H1 (cell line): ENCODE data around the gene PBXIP1. TPM values are rescaled to one million over a fixed set of nuclear protein-coding genes. Genes with fewer than 3 reads are reported as not detected.

Experiments used
- CTCF ChIA-PET: fragments of 300-600 bp; sonication (Branson Sonifier 250); formaldehyde crosslinking; loops from one replicate; lab custom pipeline; 2021; ENCODE audit not compliant: partially characterized antibody; lab: Charles Lee
- POLR2A ChIA-PET: fragments of 300-600 bp; sonication (Branson Sonifier 250); formaldehyde crosslinking; loops from one replicate; lab custom pipeline; 2021; ENCODE audit warnings: inconsistent platforms; ENCODE audit not compliant: partially characterized antibody; lab: Charles Lee
- DNase-seq, 2 experiments: peaks; one replicate each; pipeline versions ENCODE4 v3.0.0 to v3.0.0-alpha.2; 2010 to 2022; ENCODE audit warnings: low spot score in 2 of 2, low read depth in 1 of 2, mixed read lengths in 1 of 2
- FAIRE-seq: peaks from 2 replicates; lab custom pipeline; 2011; peaks lifted over from hg19 to GRCh38; lab: Jason Lieb, UNC
- H2AFZ ChIP-seq: 2 replicates; pipeline ENCODE4 v1.8.1; 2012; ENCODE audit warnings: low read length, inconsistent platforms
- H2AK5ac ChIP-seq: 2 replicates; pipeline ENCODE4 v1.6.1; 2013; ENCODE audit warnings: low read depth, low read length
- H2BK120ac ChIP-seq: replicated peaks from 2 replicates; pipeline ENCODE3; 2013; ENCODE audit warnings: low read depth, low read length, inconsistent platforms
- H2BK12ac ChIP-seq: 2 replicates; pipeline ENCODE4 v1.6.1; 2013; ENCODE audit warnings: low read depth, low read length
- H2BK15ac ChIP-seq: 2 replicates; pipeline ENCODE4 v1.6.1; 2013; ENCODE audit warnings: low read length
- H2BK20ac ChIP-seq: 2 replicates; pipeline ENCODE4 v1.6.1; 2013; ENCODE audit warnings: low read length
- H2BK5ac ChIP-seq: 2 replicates; pipeline ENCODE4 v1.6.1; 2013; ENCODE audit warnings: low read depth, low read length
- H3K14ac ChIP-seq: 2 replicates; pipeline ENCODE4 v1.6.1; 2013; ENCODE audit warnings: inconsistent platforms; ENCODE audit not compliant: insufficient read length
- H3K18ac ChIP-seq: 2 replicates; pipeline ENCODE4 v1.6.1; 2013; ENCODE audit warnings: low read length; ENCODE audit errors: extremely low read depth
- H3K23ac ChIP-seq: 2 replicates; pipeline ENCODE4 v1.6.1; 2013; ENCODE audit warnings: inconsistent platforms; ENCODE audit not compliant: insufficient read length
- H3K23me2 ChIP-seq: 2 replicates; pipeline ENCODE4 v1.6.1; 2013; ENCODE audit warnings: low read depth, low read length
- H3K27ac ChIP-seq: 2 replicates; pipeline ENCODE4 v1.6.1; 2011; ENCODE audit warnings: low read depth, low read length, inconsistent platforms
- H3K27me3 ChIP-seq, 4 experiments: replicated peaks in 1 of 4; 1 replicate in 1 of 4; 2 replicates in 3 of 4; pipeline versions ENCODE4 v1.6.1 to v1.8.1; 2011 to 2013; ENCODE audit warnings: low read length in 3 of 4, mild to moderate bottlenecking in 3 of 4, inconsistent platforms in 2 of 4, mixed read lengths in 2 of 4, moderate library complexity in 1 of 4; ENCODE audit not compliant: control insufficient read depth in 3 of 4, insufficient read depth in 3 of 4; ENCODE audit errors: extremely low read depth in 1 of 4
- H3K36me3 ChIP-seq, 4 experiments: 2 replicates each; pipeline versions ENCODE4 v1.6.1 to v1.8.1; 2011 to 2013; ENCODE audit warnings: mild to moderate bottlenecking in 4 of 4, low read length in 3 of 4, moderate library complexity in 2 of 4, control low read depth in 1 of 4, inconsistent platforms in 1 of 4; ENCODE audit not compliant: insufficient read depth in 4 of 4, control insufficient read depth in 2 of 4
- H3K4ac ChIP-seq: replicated peaks from 2 replicates; pipeline ENCODE3; 2013; ENCODE audit warnings: low read length, low read depth, mixed read lengths, inconsistent platforms; ENCODE audit not compliant: insufficient read length
- H3K4me1 ChIP-seq, 4 experiments: replicated peaks in 1 of 4; 1 replicate in 1 of 4; 2 replicates in 3 of 4; pipeline versions ENCODE4 v1.6.1 to v1.8.1; 2011 to 2013; ENCODE audit warnings: low read length in 3 of 4, inconsistent platforms in 2 of 4, mixed read lengths in 1 of 4; ENCODE audit not compliant: insufficient read depth in 4 of 4, control insufficient read depth in 3 of 4
- H3K4me2 ChIP-seq, 2 experiments: 2 replicates each; pipeline versions ENCODE4 v1.6.1 to v1.8.1; 2011 to 2013; ENCODE audit warnings: low read depth in 2 of 2, low read length in 2 of 2, control low read depth in 1 of 2, inconsistent platforms in 1 of 2, mild to moderate bottlenecking in 1 of 2; ENCODE audit not compliant: insufficient read depth in 1 of 2
- H3K4me3 ChIP-seq, 4 experiments: fragments of 200-600, 300-600 bp in 1 of 4; sonication (generic), shearing (Covaris generic), sonication (Bioruptor Twin) in 1 of 4; 2 replicates each; pipeline versions ENCODE4 v1.5.1 to v1.8.1; 2011 to 2016; ENCODE audit warnings: low read length in 4 of 4, low read depth in 3 of 4, control low read depth in 2 of 4, inconsistent platforms in 2 of 4, mild to moderate bottlenecking in 2 of 4, mixed read lengths in 1 of 4, moderate library complexity in 1 of 4; ENCODE audit not compliant: insufficient read depth in 2 of 4; ENCODE audit errors: extremely low read depth in 1 of 4
- H3K56ac ChIP-seq: replicated peaks from 2 replicates; pipeline ENCODE3; 2013; ENCODE audit warnings: low read depth, mild to moderate bottlenecking, mixed read lengths, low read length, inconsistent platforms; ENCODE audit not compliant: insufficient read length
- H3K79me1 ChIP-seq: 2 replicates; pipeline ENCODE4 v1.6.1; 2013; ENCODE audit warnings: low read depth, low read length, control low read depth
- H3K79me2 ChIP-seq, 2 experiments: 2 replicates each; pipeline versions ENCODE4 v1.6.1 to v1.8.1; 2012 to 2013; ENCODE audit warnings: low read length in 2 of 2, mild to moderate bottlenecking in 2 of 2, inconsistent platforms in 1 of 2; ENCODE audit not compliant: insufficient read depth in 2 of 2, control insufficient read depth in 1 of 2
- H3K9ac ChIP-seq, 4 experiments: replicated peaks in 1 of 4; 1 replicate in 1 of 4; 2 replicates in 3 of 4; pipeline versions ENCODE4 v1.6.1 to v1.8.1; 2011 to 2013; ENCODE audit warnings: low read depth in 3 of 4, low read length in 3 of 4, control low read depth in 2 of 4, mild to moderate bottlenecking in 2 of 4, moderate library complexity in 2 of 4, inconsistent platforms in 1 of 4; ENCODE audit errors: extremely low read depth in 1 of 4
- H3K9me3 ChIP-seq, 2 experiments: 2 replicates each; pipeline versions ENCODE4 v1.6.1 to v1.8.1; 2012 to 2013; ENCODE audit warnings: mild to moderate bottlenecking in 2 of 2, moderate library complexity in 2 of 2, control low read depth in 1 of 2, inconsistent platforms in 1 of 2, low read depth in 1 of 2, low read length in 1 of 2, mixed read lengths in 1 of 2; ENCODE audit not compliant: insufficient read depth in 2 of 2
- H4K20me1 ChIP-seq, 2 experiments: replicated peaks in 1 of 2; 2 replicates each; pipeline versions ENCODE3 to v1.8.1; 2011 to 2013; ENCODE audit warnings: inconsistent platforms in 2 of 2, low read length in 2 of 2, mild to moderate bottlenecking in 1 of 2; ENCODE audit not compliant: insufficient read depth in 2 of 2, control insufficient read depth in 1 of 2
- H4K5ac ChIP-seq: 2 replicates; pipeline ENCODE4 v1.6.1; 2013; ENCODE audit warnings: low read length, low read depth, mixed read lengths, inconsistent platforms; ENCODE audit not compliant: insufficient read length
- H4K8ac ChIP-seq: 2 replicates; pipeline ENCODE4 v1.8.0; 2013; ENCODE audit warnings: mild to moderate bottlenecking, moderate library complexity, low read length, inconsistent platforms; ENCODE audit not compliant: insufficient read depth; ENCODE audit errors: extremely low read depth
- H4K91ac ChIP-seq: replicated peaks from 2 replicates; pipeline ENCODE3; 2013; ENCODE audit warnings: low read length, mixed read lengths, inconsistent platforms; ENCODE audit not compliant: insufficient read length
- BRCA1 ChIP-seq: IDR thresholded peaks from 2 replicates; pipeline ENCODE4 v1.6.1; 2012; ENCODE audit warnings: low read depth, low read length, improper control_type of control experiment
- KDM1A ChIP-seq: fragments of 200-600, 300-600 bp; sonication (generic); IDR thresholded peaks from 2 replicates; pipeline ENCODE4 v1.7.1; 2016; ENCODE audit warnings: mild to moderate bottlenecking, low read length, borderline replicate concordance
- SIX5 ChIP-seq: IDR thresholded peaks from 2 replicates; pipeline ENCODE4 v1.6.1; 2011; ENCODE audit warnings: mild to moderate bottlenecking, low read depth, low read length
- ZNF274 ChIP-seq: IDR thresholded peaks from 2 replicates; pipeline ENCODE4 v1.7.0; 2012; ENCODE audit warnings: low read length, borderline replicate concordance; ENCODE audit errors: extremely low read depth
- WGBS, 2 experiments: shearing (Covaris generic) in 1 of 2; methylation state at CpG; one replicate each; pipeline versions ENCODE4 v1.1.6 to v1.1.7; 2013 to 2015; ENCODE audit warnings: low lambda C conversion rate in 2 of 2, mixed read lengths in 2 of 2, inconsistent platforms in 1 of 2, low coverage in 1 of 2, missing lambda C conversion rate in 1 of 2; ENCODE audit not compliant: insufficient replicate concordance in 2 of 2, insufficient coverage in 1 of 2, insufficient read length in 1 of 2; ENCODE audit errors: extremely low coverage in 1 of 2, missing lambda C conversion rate in 1 of 2; 5-methylcytosine and 5-hydroxymethylcytosine counted together
- polyA plus RNA-seq, 7 experiments: library from polyadenylated mRNA; depleted of rRNA in 3 of 7; stranded (reverse) in 5 of 7; unstranded in 2 of 7; fragments of >200 nt in 5 of 7; fragments of 200-250 nt in 2 of 7; gene quantifications; 1 replicate in 5 of 7; 2 replicates in 1 of 7; 4 replicates in 1 of 7; pipeline versions ENCODE4 v1.2.1 to v1.2.3, GENCODE V29; 2011 to 2013; ENCODE audit warnings: missing spikeins in 2 of 7, mixed read lengths in 2 of 7
- total RNA-seq: library from RNA; stranded (reverse); fragmentation: NEBNext Ultra II Directional; extraction: Animal tissue kit (Norgen Biotek cat#: 25700); gene quantifications from 2 replicates; pipeline ENCODE4 v1.2.1, GENCODE V29; 2021

PBXIP1 gene
- total and polyA plus RNA-seq, 2 of the 8 experiments (the other 6 are each of a cell fraction or from before 2014, with no cell fraction given), result 12.0 to 19.8 TPM

DNA sequence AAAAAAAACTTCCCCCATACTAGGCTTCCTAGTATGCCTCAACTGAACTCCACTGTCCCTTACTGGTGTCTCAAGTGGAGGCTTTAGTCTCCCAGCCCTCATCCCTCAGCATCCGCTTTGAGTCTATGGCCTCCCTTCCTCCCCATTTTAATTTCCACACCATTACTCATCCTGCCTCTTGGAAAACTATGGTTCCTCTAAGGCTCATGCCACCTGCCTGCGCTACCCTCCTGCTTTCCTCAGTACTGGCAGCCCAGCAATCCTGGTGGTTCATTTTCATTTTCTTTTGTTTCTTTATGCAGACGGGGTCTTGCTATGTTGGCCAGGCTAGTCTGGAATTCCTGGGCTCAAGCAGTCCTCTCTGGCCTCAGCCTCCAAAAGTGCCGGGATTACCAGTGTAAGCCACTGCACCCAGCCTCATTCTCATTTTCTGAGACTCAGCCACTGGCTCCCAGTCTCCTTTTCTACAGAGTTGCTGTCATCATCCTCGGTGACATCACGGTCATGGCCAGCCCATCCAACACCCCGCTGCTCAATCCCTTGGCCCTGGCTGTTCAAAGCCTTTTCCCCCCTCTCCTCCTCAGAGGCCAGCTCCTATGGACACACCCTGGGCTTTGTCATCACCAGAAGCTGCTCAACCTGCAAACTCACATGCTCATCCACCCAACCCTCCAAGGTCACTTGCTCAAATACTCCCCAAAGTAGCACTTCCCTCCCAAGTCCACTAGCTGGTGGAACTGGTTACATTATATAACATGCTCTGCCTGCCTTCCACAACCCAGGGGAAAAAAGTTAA, 17.1 kb downstream of the PBXIP1 start:
- H4K8ac ChIP-seq, result no peak overlapping the region
- no peak overlapping the region for H3K23ac ChIP-seq
- H2AFZ ChIP-seq, result no peak overlapping the region
- H3K27ac ChIP-seq, result no peak overlapping the region
- no peak overlapping the region for H3K4me3 ChIP-seq
- no peaks in the 10 kb centered on the region for H3K9me3 ChIP-seq
- no peak for FAIRE-seq
- no peak overlapping the region for H3K56ac ChIP-seq
- no peak overlapping the region for H3K9ac ChIP-seq
- no peaks in the 10 kb centered on the region for H3K79me2 ChIP-seq
- H3K14ac ChIP-seq, result no peak overlapping the region
- peaks cover 12% of the 10 kb centered on the region for H3K23me2 ChIP-seq
- ChIA-PET CTCF (interaction anchor here (0.5 to 1.3 kb wide), 5 partner anchors 43 to 269 kb away, joined by 3 to 5 read pairs (median 4); no protein-coding TSS in a partner anchor), POLR2A (interaction anchor here (0.9 kb wide), 1 partner anchor 13 kb away, joined by 6 read pairs; no protein-coding TSS in a partner anchor)
- H2BK20ac ChIP-seq, result 0 out of 2 replicates have a peak overlapping the region, but pooled peaks have one; percentile 9
- H3K27me3 ChIP-seq, result no peaks in the 10 kb centered on the region
- H4K91ac ChIP-seq, result no peak overlapping the region
- H3K79me1 ChIP-seq, result no peaks in the 10 kb centered on the region; the same call in 1 of the 2 replicates
- H3K4me1 ChIP-seq, result peaks cover 4 to 9% (median 7%) of the 10 kb centered on the region in 4 experiments; a peak in 6 of 7 replicates
- H4K20me1 ChIP-seq, result no peaks in the 10 kb centered on the region
- H3K36me3 ChIP-seq, result no peaks in the 10 kb centered on the region
- no peak overlapping the region; a peak in 1 of 4 replicates for H3K4me2 ChIP-seq
- TF ChIP-seq ZNF274, result no peak
- no peak for TF ChIP-seq SIX5
- no peak for TF ChIP-seq BRCA1
- TF ChIP-seq KDM1A, result peak; percentile 50; the same call in 1 of the 2 replicates
- WGBS, 2 experiments, result 95% methylated on average over 7 of the region's 7 CpGs; no CpG with 5 or more reads in 1 of the 2 experiments
- H2AK5ac ChIP-seq, result no peak overlapping the region
- no peak overlapping the region for H2BK5ac ChIP-seq
- H2BK120ac ChIP-seq, result no peak overlapping the region
- DNase-seq, result no peak
- 0 out of 2 replicates have a peak overlapping the region, but pooled peaks have one; percentile 18 for H2BK15ac ChIP-seq
- H4K5ac ChIP-seq, result no peak overlapping the region
- H3K4ac ChIP-seq, result no peak overlapping the region
- 0 out of 2 replicates have a peak overlapping the region, but pooled peaks have one; percentile 68 for H2BK12ac ChIP-seq
- H3K18ac ChIP-seq, result no peak overlapping the region
